ENCODE results near the gene HIBCH. TPM values are rescaled to one million over a fixed set of nuclear protein-coding genes. Genes with fewer than 3 reads are reported as not detected.
"Not testable (repeated sequence)": the region's sequence is repeated elsewhere in the genome, so short reads cannot be mapped to it uniquely, and the experiment has no call there.

Gene HIBCH
- total RNA-seq, 1 experiment from 2014 or later, result 24.7 TPM

GRCh38 chr2:190158798-190159434 lies 160.7 kb downstream of the HIBCH start:
- ChIA-PET CTCF (no interaction called here), RAD21 (ENCODE audit: low non-redundant PET in 1 of 2, low total read pairs in 2 of 2, uncharacterized antibody in 2 of 2, unreplicated experiment in 2 of 2) (no interaction called here), POLR2A (no interaction called here)
- H3K27ac ChIP-seq (ENCODE audit: low read depth, low read length), result no peak overlapping the region
- ATAC-seq (no peak), DNase-seq (ENCODE audit: low read depth, low spot score) (no peak)
- BruUV-seq (replicated peaks), result no TSS peak
- H3K9ac ChIP-seq (ENCODE audit: low read length), result no peak overlapping the region
- no peaks in the 10 kb centered on the region for H3K9me3 ChIP-seq (ENCODE audit: control insufficient read depth in 1 of 2, insufficient read depth in 1 of 2, low read depth in 1 of 2, low read length in 2 of 2)
- H3K4me2 ChIP-seq (ENCODE audit: low read length), result no peak overlapping the region
- intact Hi-C loops (cut with micrococcal nuclease), result no loop called here
- no peaks in the 10 kb centered on the region for H3K79me2 ChIP-seq (ENCODE audit: insufficient read depth, low read length)
- H3K36me3 ChIP-seq (ENCODE audit: control insufficient read depth in 1 of 2, insufficient read depth in 2 of 2, low read length in 2 of 2), result no peaks in the 10 kb centered on the region
- H3K9me2 ChIP-seq (ENCODE audit: insufficient read depth), result no peaks in the 10 kb centered on the region
- H3K4me3 ChIP-seq (replicated peaks in 1 of 2; ENCODE audit: low read depth in 1 of 2, low read length in 2 of 2), result no peak overlapping the region
- no peak overlapping the region for H2AFZ ChIP-seq (ENCODE audit: low read depth, low read length, poor library complexity, severe bottlenecking)
- no peaks in the 10 kb centered on the region for H3K4me1 ChIP-seq (ENCODE audit: control insufficient read depth in 1 of 2, insufficient read depth in 2 of 2, low read length in 2 of 2)
- TF ChIP-seq RAD21 (IDR thresholded peaks at IDR 0.05; ENCODE audit: low read depth), result no peak
- H4K20me1 ChIP-seq (ENCODE audit: insufficient read depth), result no peaks in the 10 kb centered on the region
- H3K27me3 ChIP-seq (ENCODE audit: insufficient read depth, low read length), result no peaks in the 10 kb centered on the region

GRCh38 chr2:190157613-190158528 lies 161.8 kb downstream of the HIBCH start:
- H3K79me2 ChIP-seq (ENCODE audit: insufficient read depth, low read length); H3K9ac ChIP-seq (ENCODE audit: low read length); RAD21 ChIA-PET (ENCODE audit: low non-redundant PET in 1 of 2, low total read pairs in 2 of 2, uncharacterized antibody in 2 of 2, unreplicated experiment in 2 of 2); H3K4me2 ChIP-seq (ENCODE audit: low read length); CTCF ChIA-PET; POLR2A ChIA-PET; H3K27ac ChIP-seq (ENCODE audit: low read depth, low read length); H2AFZ ChIP-seq (ENCODE audit: low read depth, low read length, poor library complexity, severe bottlenecking); H3K4me3 ChIP-seq (replicated peaks in 1 of 2; ENCODE audit: low read depth in 1 of 2, low read length in 2 of 2); H3K36me3 ChIP-seq (ENCODE audit: control insufficient read depth in 1 of 2, insufficient read depth in 2 of 2, low read length in 2 of 2); H3K9me2 ChIP-seq (ENCODE audit: insufficient read depth); ATAC-seq; H4K20me1 ChIP-seq (ENCODE audit: insufficient read depth); DNase-seq (ENCODE audit: low read depth, low spot score); intact Hi-C loops (cut with micrococcal nuclease); BruUV-seq (replicated peaks); H3K4me1 ChIP-seq (ENCODE audit: control insufficient read depth in 1 of 2, insufficient read depth in 2 of 2, low read length in 2 of 2); H3K9me3 ChIP-seq (ENCODE audit: control insufficient read depth in 1 of 2, insufficient read depth in 1 of 2, low read depth in 1 of 2, low read length in 2 of 2); H3K27me3 ChIP-seq (ENCODE audit: insufficient read depth, low read length): not testable (repeated sequence)

Measured in HCT116 (cell line).